ENCODE data around the gene MSN. TPM values are rescaled to one million over a fixed set of nuclear protein-coding genes. Genes with fewer than 3 reads are reported as not detected.

MSN gene
- total RNA-seq = 104 and 106 TPM in 2 replicates

DNA sequence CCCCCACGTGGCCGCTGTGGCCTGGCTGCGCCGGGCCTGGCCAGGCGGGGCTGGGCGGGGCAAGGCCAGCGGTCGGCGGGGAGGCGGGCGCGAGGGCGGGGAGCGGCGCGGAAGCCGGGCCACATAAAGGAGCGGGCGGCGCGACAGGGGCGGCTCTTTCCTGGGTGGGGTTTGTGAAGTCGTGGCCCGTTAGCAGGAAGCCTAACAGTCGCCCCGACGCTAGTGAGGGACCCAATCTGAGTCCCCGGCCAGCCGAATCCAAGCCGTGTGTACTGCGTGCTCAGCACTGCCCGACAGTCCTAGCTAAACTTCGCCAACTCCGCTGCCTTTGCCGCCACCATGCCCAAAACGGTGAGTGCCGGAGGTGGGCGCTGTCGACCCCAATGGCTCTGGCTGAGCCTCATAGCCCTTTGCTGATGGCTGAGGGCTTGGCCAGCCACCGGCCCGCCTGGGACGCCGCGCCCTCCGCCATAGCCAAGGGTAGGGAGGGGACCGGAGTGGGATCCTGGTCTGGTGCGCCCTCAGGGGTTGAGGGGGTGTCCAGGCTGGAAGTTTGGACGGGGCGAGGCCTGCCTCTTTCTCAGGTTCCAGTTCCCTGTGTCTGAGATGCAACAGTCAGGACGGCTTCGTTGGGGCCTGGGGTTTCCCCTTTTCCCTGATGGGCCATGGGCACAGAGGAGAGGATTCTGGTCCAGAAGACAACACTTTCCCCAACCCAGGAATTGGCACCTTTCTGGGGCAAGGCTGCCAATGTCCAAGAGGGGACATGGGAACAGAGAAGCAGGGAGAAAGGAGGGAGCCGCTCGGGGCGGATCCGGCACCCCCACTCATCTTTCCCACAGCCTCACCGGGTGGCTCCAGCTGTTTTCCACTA, at the start of gene MSN:
MSN (plus strand) TSS at position 152 of the 874 bp plus-strand sequence; CDS start at position 340, 188 bp downstream.

Other genes starting within 250 kb of the MSN start
- gene LAS1L, start 132.9 kb upstream of the MSN start, total RNA-seq = 16.1 and 16.5 TPM in 2 replicates

All from smooth muscle cell of bladder (primary cell).